GM19351 (cell line): ENCODE results near the gene DHRS13.
"Not testable (repeated sequence)": the region's sequence is repeated elsewhere in the genome, so short reads cannot be mapped to it uniquely, and the experiment has no call there.

ENCODE experiments used
- ATAC-seq: cut with Tn5 transposase; IDR thresholded peaks from one replicate; pipeline ENCODE4 v1.9.1; 2021; ENCODE audit warnings: mild to moderate bottlenecking, moderate library complexity; ENCODE audit not compliant: unreplicated experiment

The DHRS13 gene

GRCh38 chr17:28937044-28937729 lies 34.3 kb upstream of the DHRS13 start:
- ATAC-seq = no peak

DNA sequence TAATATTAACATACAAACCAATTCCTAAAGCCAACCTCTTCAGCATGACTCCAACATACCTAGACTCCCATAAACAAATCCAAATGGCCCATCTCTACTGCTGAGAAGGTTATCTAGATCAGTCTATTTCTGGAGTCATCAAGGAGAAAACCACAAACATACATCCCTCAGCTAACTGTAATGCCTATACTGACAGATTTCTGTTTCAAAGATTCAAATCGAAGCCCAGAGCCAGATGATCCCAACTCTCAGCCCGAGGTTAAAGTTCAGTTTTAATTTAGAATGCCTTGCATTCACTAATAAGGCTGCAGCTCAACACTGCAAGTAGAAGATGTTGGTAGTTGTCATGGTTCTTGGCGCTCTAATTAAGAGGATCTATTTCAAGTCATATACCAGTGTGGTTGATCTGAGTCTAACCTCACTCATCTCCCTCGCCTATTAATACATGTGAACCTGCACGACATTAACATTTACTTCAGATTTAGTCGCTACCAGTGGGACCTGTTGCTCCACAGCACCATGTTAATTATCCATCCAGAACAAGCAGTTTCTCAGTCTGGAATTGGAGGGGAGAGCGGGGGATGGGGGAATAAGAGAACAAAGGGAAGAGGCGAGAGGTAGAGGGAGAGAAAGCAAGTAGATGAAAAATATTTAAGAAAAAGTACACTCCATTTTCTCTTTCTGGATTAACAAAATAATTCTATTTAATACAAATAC lies 33.0 kb upstream of the DHRS13 start:
- no peak for ATAC-seq

DNA sequence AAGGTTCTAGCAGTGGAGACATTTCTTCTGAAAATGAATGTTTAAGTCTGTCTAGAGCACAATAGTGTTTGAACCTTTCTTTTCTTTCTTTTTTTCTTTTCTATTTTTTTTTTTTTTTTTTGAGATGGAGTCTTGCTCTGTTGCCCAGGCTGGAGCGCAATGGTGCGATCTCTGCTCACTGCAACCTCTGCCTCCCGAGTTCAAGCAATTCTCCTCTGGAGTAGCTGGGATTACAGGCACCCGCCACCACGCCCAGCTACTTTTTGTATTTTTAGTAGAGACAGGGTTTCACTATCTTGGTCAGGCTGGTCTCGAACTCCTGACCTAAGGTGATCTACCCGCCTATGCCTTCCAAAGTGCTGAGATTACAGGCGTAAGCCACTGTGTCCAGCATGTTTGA lies 31.6 kb upstream of the DHRS13 start:
- not testable (repeated sequence) for ATAC-seq

GRCh38 chr17:28929787-28930186 lies 26.9 kb upstream of the DHRS13 start:
- no peak for ATAC-seq

GRCh38 chr17:28928061-28928460 lies 25.2 kb upstream of the DHRS13 start:
- ATAC-seq = no peak

DNA sequence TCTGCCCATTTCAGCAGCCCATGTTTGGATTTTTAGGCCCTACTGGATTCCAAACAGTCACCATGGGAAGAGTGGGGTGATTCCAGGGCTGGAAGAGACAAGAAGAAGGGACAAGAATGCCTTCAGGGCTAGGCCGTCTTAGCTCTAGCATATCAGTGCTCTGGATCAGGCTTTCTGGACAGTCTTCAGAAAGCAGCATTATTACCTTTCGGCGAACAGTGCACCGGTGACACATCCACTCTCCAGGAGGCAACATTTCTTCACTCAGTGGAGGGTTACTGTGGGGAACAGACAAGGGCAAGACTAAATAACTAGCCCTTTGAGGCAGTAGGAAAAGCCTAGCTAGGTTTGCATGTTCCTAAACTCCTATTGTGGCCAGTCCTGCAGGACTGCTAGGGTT lies 23.9 kb upstream of the DHRS13 start:
- no peak for ATAC-seq

- no peak for ATAC-seq
Observed at GRCh38 chr17:28926366-28926765, 23.5 kb upstream of the DHRS13 start.

DNA sequence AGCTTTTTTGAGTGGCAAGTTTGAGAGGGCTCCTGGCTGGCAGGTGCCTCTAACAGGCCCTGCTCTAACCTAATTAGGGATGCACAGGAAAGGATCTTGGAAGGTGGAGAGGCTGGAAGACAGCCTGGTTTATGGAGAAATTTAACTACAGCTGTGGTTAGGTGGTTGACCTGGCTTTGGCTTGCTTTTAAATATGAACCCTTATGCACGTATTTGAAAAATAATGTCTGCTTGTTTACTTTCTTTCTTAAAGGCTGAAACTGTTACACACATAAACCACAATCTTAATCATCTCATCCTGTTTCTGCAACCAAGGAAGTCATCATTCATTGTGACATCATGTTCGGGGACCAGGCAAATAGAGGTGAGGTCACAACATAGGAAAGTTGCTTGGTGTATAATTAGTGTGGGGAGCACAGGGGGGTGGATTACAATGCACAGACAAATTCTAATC lies 23.1 kb upstream of the DHRS13 start:
- ATAC-seq = no peak

DNA sequence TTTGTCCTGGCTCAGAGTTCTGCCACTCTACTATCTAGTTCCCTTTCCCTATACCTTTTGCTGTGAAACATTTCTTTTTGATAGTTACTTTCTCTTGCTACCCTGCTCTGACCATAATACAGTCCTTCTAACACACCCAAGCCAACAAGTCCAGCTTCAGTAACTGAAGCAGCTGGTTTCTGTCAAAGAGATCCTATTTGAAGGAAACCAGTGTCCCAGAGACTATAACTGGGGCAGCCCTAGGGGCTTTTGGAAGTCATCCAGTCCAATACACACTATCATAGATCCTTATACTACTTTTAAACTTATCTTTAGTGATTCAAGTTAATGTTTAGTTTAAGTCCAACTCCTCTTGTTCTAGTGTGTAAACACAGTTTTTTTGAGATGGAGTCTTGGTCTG lies 17.3 kb upstream of the DHRS13 start:
- no peak for ATAC-seq

GRCh38 chr17:28918295-28918694 lies 15.4 kb upstream of the DHRS13 start:
- ATAC-seq = no peak

DNA sequence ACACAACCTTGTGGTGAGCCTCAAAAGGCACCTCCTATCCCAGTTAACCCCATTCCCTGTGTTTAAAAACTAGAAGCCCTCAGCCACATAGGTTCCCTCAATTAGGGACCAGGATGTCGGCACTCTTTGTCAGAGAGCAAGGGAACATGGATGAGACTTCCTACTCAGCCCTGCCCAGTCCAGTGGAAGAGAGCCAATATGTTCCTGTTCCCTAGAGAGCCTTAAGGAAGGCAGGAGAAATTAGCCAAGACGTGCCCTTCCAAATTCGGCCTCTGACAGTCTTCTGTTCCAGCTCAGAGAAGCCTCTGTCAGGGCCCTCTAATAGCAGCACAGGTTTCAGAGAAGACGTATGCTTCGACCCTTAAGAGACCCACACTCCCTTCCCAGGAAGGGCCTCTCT lies 14.6 kb upstream of the DHRS13 start:
- ATAC-seq = no peak

DNA sequence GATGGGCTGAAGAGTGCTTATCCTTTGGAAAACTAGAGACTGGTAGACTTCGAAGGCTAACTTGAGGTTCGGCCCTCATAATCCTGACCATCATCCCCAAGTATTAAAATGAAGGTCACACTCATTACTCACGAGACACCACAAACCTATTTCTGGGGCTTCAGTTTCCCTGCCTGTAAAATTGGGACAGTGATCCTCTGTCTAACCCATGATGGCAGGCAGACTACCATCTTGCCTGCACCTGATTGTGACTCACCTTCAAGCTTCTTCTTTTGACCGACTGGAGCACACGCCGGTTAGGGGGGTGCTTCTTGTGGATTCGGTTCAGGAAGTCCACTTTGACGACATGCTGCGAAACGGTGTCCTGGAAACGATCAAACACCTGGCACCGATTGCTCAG lies 14.2 kb upstream of the DHRS13 start:
- ATAC-seq = no peak

- ATAC-seq = no peak
Observed at GRCh38 chr17:28916302-28916934, 13.5 kb upstream of the DHRS13 start.

DNA sequence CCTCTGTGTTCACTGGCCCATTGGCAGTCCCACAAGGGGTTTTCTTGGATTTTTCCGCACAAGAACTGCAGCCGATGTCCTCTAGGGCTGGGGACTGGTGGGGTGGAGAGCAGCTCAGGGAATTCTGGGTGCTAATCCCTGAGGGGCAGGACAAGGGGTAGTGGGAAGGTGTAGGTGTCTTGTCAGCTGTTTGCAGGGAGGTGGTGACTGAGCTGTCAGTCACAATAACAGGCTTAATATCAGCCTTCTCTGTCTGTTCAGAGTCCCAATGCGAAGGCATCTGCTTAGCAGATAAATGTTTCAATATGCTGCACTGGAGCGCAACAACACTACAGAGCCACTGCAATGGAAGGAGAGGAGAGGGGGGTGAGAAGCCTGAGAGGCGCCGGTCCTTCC lies 10.1 kb upstream of the DHRS13 start:
- ATAC-seq = no peak

- ATAC-seq = no peak
Observed at GRCh38 chr17:28912281-28912937, 9.5 kb upstream of the DHRS13 start.

DNA sequence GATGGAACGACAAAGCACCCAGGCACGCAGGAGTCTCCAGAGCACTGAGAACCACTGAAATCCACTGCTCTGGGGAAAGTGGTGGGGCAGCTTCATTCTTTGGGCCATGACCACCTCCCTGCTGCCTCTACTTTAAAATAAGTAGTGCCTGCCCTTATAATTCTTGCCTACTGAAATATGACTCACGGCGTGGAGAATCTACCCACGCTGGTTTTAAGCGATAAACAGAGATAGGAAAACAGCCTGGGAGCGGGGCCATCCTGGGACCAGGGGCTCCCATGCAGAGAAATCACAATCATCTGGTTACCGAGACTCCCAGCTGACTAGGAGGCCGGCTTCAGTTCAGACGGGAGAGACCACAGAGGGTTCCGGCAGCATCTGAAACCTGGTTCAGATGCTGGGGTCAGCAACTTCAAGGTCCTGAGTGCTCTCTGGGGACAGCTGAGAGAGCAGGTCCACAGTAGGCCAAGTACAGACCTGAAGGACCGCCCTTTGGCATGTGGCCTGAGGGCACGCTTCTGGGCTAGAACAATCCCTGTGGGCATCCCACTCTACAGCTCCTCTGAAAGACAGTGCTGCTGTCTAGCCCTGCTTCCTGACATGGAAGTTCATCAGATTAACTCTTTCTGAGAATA lies 8.6 kb upstream of the DHRS13 start:
- ATAC-seq = no peak

GRCh38 chr17:28910534-28910933 lies 7.7 kb upstream of the DHRS13 start:
- no peak for ATAC-seq

DNA sequence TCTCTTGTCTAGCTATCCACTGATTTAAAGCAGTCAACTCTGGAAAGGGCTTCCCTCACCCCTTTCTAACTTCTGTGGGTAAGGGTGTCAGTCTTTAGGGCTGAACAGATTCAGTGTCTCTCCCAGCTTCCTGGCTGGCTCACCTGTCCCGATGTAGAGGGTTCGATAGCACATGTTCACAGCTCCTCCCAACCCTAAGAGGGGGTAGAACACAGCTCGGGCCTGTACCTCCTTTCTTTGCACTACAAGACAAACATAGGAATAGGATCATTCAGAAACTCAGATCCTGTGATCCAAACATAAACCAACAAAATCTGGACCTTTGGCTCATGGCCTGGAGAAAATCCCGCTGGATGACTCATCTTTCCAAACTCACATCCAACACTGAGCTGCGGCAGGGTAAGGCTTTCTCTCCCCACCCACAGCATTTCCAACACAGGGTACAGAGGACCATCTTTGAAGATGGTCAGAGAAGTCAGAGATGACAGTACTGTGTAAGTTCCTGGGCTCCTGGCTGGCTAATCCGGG lies 5.8 kb upstream of the DHRS13 start:
- ATAC-seq = no peak

GRCh38 chr17:28907709-28908475 lies 5.0 kb upstream of the DHRS13 start:
- ATAC-seq = no peak
